ENCODE measurements around the gene TCEAL5. TPM values are rescaled to one million over a fixed set of nuclear protein-coding genes. Genes with fewer than 3 reads are reported as not detected.
"Not testable (repeated sequence)": the region's sequence is repeated elsewhere in the genome, so short reads cannot be mapped to it uniquely, and the experiment has no call there.

The TCEAL5 gene
- total RNA-seq, 2 donors from 2014 or later: 48.4 TPM; not detected in 1

DNA sequence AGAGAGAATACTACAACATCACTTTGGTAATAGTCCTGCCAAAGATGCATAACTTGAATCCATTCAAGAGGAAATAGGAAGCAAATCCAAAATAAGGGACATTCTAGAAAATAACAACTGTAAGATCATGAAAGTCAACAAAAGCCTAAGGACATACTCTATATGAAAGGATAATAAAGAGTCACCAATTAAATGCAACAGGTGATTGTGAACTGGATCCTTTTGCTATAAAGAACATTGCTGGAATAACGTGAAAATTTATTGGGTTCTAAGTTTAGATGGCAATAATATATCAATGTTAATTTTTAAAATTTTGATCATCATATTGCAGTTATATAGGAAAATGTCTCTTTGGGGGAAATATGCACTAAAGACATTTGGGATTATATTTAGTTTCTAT lies 41.7 kb downstream of the TCEAL5 start:
- intact Hi-C loops (cut with DNase I): no loop called here
- no peak overlapping the region for H3K27ac ChIP-seq
- no peaks in the 10 kb centered on the region for H3K4me1 ChIP-seq (replicated peaks)
- TF ChIP-seq POLR2AphosphoS5 (IDR thresholded peaks at IDR 0.05) (no peak), POLR2A (IDR thresholded peaks at IDR 0.05) (no peak), CTCF (IDR thresholded peaks at IDR 0.05) (no peak)
- no peaks in the 10 kb centered on the region for H3K27me3 ChIP-seq (replicated peaks; ENCODE audit: insufficient read depth)
- H3K9me3 ChIP-seq: no peaks in the 10 kb centered on the region
- 50% methylated on average over 1 of the region's 1 CpG for WGBS
- DNase-seq (ENCODE audit: low spot score): no peak
- no peak overlapping the region for H3K4me3 ChIP-seq
- no peaks in the 10 kb centered on the region for H3K36me3 ChIP-seq

DNA sequence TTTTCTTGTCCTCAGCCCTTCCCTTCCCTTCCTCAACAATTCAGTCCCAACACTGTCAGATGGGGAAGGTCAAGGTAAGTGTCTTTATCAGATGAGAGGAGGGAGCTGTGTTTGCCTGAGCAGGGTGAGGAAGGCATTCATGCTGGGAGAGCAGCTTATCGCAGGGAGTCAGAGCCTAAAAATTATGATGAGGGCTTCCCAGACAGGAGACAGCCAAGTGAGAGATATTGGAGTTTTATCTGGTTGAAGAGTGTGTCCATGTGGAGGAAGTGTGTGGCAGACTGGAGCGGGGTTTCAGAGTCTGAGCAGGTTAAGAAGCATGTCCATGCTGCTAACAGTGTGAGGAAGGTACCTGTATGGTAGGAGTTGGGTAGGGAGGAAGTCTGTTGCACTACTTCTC lies 43.3 kb downstream of the TCEAL5 start:
- WGBS: 53% methylated on average over 2 of the region's 2 CpGs
- no peak for DNase-seq (ENCODE audit: low spot score)
- no peak overlapping the region for H3K27ac ChIP-seq
- H3K4me1 ChIP-seq (replicated peaks): no peaks in the 10 kb centered on the region
- TF ChIP-seq POLR2A (IDR thresholded peaks at IDR 0.05): no peak
- TF ChIP-seq POLR2AphosphoS5 (IDR thresholded peaks at IDR 0.05): no peak
- no peak for TF ChIP-seq CTCF (IDR thresholded peaks at IDR 0.05)
- no peaks in the 10 kb centered on the region for H3K27me3 ChIP-seq (replicated peaks; ENCODE audit: insufficient read depth)
- no peaks in the 10 kb centered on the region for H3K9me3 ChIP-seq
- H3K4me3 ChIP-seq: no peak overlapping the region
- intact Hi-C loops (cut with DNase I): no loop called here
- H3K36me3 ChIP-seq: no peaks in the 10 kb centered on the region

DNA sequence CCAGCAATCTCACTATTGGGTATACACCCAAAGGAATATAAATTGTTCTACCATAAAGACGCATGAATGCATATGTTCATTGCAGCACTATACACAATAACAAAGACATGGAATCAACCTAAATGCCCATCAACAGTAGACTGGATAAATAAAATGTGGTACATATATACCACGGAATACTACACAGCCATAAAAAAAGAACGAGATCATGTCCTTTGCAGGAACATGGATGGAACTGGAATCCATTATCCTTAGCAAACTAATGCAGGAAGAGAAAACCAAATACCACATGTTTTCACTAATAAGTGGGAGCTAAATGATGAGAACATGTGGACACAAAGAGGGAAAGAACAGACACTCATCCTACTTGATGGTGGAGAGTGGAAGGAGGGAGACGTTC lies 50.6 kb downstream of the TCEAL5 start:
- H3K9me3 ChIP-seq; H3K27ac ChIP-seq; intact Hi-C loops (cut with DNase I); H3K27me3 ChIP-seq (replicated peaks; ENCODE audit: insufficient read depth); H3K4me1 ChIP-seq (replicated peaks); H3K4me3 ChIP-seq; H3K36me3 ChIP-seq; DNase-seq (ENCODE audit: low spot score): not testable (repeated sequence)
- 92% methylated on average over 4 of the region's 4 CpGs for WGBS

Other genes with a start within 250 kb of the TCEAL5 start
- 100 to 1,000 TPM in 1 of 2 donors, 10 to 100 TPM in 1; 19.8 to 295 TPM for gene BEX1, start 212.6 kb downstream of the TCEAL5 start, total RNA-seq
- 100 to 1,000 TPM in 1 of 2 donors, not detected in 1; 257 TPM for gene NXF3, start 183.6 kb downstream of the TCEAL5 start, total RNA-seq
- gene BEX4, start 61.6 kb downstream of the TCEAL5 start, total RNA-seq: 100 to 1,000 TPM in 1 of 2 donors, 10 to 100 TPM in 1; 60.6 to 116 TPM
- 10 to 100 TPM; 59.4 to 90.0 TPM for gene TCEAL8, start 21.6 kb downstream of the TCEAL5 start, total RNA-seq
- 10 to 100 TPM; 41.2 to 79.0 TPM for gene BEX2, start 34.2 kb upstream of the TCEAL5 start, total RNA-seq
- 1 to 10 TPM; 1.4 to 6.2 TPM for gene TCEAL7, start 53.5 kb upstream of the TCEAL5 start, total RNA-seq
- 10 to 100 TPM; 49.8 to 88.2 TPM for gene TCEAL9, start 79.8 kb upstream of the TCEAL5 start, total RNA-seq
- gene BEX3, start 99.8 kb upstream of the TCEAL5 start, total RNA-seq: 100 to 1,000 TPM; 249 to 418 TPM
- gene RAB40A, start 242.7 kb upstream of the TCEAL5 start, total RNA-seq: 10 to 100 TPM in 1 of 2 donors, 1 to 10 TPM in 1; 1.5 to 24.7 TPM